A549 (cell line): ENCODE data around the gene ALPG.
"Not testable (repeated sequence)": the region's sequence is repeated elsewhere in the genome, so short reads cannot be mapped to it uniquely, and the experiment has no call there.

ENCODE experiments used
- CHD2 ChIP-seq: fragments of 150-350 bp; IDR thresholded peaks from 2 replicates; pipeline ENCODE4 v1.6.1; 2014; ENCODE audit warnings: low read length; ENCODE audit not compliant: partially characterized antibody
- POLR2A ChIP-seq: IDR thresholded peaks from 2 replicates; pipeline ENCODE4 v1.6.1; 2012; ENCODE audit warnings: mild to moderate bottlenecking, low read length
- TF ChIP-seq, protein P1 (sequence below): fragments of >200 bp; sonication (Bioruptor Twin); formaldehyde crosslinking; IDR thresholded peaks from 3 replicates; pipeline ENCODE4 v1.5.1; 2016

DNA sequence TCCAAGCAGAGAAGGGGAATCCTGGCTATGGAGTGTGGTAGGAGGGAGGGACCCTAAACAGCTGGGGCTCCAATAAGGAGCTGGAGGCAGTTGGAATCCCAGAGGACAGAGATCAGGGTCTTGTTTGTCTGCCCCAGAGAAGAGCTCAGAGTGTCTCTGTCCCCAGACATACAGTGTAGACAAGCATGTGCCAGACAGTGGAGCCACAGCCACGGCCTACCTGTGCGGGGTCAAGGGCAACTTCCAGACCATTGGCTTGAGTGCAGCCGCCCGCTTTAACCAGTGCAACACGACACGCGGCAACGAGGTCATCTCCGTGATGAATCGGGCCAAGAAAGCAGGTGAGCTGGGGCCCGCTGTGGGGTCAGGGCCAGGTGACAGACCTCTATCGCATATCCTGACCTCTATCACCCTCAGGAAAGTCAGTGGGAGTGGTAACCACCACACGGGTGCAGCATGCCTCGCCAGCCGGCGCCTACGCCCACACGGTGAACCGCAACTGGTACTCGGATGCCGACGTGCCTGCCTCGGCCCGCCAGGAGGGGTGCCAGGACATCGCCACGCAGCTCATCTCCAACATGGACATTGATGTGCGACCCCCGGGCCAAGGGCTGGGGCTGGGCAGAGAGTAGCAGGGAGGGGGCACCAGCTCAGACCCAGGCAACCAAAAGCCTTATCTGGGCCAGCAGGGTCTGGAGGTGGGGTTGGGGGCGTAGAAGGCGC, 945 bp downstream of the ALPG start:
- TF ChIP-seq CHD2, POLR2A: not testable (repeated sequence)
- TF ChIP-seq, protein P1, sequence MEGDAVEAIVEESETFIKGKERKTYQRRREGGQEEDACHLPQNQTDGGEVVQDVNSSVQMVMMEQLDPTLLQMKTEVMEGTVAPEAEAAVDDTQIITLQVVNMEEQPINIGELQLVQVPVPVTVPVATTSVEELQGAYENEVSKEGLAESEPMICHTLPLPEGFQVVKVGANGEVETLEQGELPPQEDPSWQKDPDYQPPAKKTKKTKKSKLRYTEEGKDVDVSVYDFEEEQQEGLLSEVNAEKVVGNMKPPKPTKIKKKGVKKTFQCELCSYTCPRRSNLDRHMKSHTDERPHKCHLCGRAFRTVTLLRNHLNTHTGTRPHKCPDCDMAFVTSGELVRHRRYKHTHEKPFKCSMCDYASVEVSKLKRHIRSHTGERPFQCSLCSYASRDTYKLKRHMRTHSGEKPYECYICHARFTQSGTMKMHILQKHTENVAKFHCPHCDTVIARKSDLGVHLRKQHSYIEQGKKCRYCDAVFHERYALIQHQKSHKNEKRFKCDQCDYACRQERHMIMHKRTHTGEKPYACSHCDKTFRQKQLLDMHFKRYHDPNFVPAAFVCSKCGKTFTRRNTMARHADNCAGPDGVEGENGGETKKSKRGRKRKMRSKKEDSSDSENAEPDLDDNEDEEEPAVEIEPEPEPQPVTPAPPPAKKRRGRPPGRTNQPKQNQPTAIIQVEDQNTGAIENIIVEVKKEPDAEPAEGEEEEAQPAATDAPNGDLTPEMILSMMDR, result not testable (repeated sequence)
